Measurements from ENCODE around the gene TMEM175.

GRCh38 chr4:929096-929765 lies 3.0 kb upstream of the TMEM175 start:
- TF ChIP-seq, protein P1, sequence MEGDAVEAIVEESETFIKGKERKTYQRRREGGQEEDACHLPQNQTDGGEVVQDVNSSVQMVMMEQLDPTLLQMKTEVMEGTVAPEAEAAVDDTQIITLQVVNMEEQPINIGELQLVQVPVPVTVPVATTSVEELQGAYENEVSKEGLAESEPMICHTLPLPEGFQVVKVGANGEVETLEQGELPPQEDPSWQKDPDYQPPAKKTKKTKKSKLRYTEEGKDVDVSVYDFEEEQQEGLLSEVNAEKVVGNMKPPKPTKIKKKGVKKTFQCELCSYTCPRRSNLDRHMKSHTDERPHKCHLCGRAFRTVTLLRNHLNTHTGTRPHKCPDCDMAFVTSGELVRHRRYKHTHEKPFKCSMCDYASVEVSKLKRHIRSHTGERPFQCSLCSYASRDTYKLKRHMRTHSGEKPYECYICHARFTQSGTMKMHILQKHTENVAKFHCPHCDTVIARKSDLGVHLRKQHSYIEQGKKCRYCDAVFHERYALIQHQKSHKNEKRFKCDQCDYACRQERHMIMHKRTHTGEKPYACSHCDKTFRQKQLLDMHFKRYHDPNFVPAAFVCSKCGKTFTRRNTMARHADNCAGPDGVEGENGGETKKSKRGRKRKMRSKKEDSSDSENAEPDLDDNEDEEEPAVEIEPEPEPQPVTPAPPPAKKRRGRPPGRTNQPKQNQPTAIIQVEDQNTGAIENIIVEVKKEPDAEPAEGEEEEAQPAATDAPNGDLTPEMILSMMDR (tag by site-specific recombination; IDR thresholded peaks at IDR 0.05), result no peak
- no peak for TF ChIP-seq ZNF311 (tag by site-specific recombination; IDR thresholded peaks at IDR 0.05; ENCODE audit: borderline replicate concordance)
- TF ChIP-seq, protein P2, sequence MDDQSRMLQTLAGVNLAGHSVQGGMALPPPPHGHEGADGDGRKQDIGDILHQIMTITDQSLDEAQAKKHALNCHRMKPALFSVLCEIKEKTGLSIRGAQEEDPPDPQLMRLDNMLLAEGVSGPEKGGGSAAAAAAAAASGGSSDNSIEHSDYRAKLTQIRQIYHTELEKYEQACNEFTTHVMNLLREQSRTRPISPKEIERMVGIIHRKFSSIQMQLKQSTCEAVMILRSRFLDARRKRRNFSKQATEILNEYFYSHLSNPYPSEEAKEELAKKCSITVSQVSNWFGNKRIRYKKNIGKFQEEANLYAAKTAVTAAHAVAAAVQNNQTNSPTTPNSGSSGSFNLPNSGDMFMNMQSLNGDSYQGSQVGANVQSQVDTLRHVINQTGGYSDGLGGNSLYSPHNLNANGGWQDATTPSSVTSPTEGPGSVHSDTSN (CRISPR knock-in tag; IDR thresholded peaks at IDR 0.05), result no peak
- no peak for TF ChIP-seq ZEB2 (tag by site-specific recombination; IDR thresholded peaks at IDR 0.05)
- TF ChIP-seq ZNF398 (tag by site-specific recombination; IDR thresholded peaks at IDR 0.05), result no peak
- TF ChIP-seq REPIN1 (tag by site-specific recombination; IDR thresholded peaks at IDR 0.05; ENCODE audit: low read depth), result no peak

All from HEK293 (cell line).